Osteocyte (in vitro differentiated cells): ENCODE results near the gene PLK5. TPM values are rescaled to one million over a fixed set of nuclear protein-coding genes. Genes with fewer than 3 reads are reported as not detected.
A peak's percentile ranks its signal among the peaks of the same experiment; 100 is the strongest.

Experiments
- DNase-seq: peaks from one replicate; pipeline ENCODE4 v3.0.0; 2021; ENCODE audit warnings: mixed read lengths; ENCODE audit not compliant: unreplicated experiment; ENCODE audit errors: extremely low spot score
- H3K27ac Mint-ChIP-seq: one replicate; pipeline ENCODE4 v1.8.0; 2021; ENCODE audit warnings: mild to moderate bottlenecking, mixed read lengths; ENCODE audit not compliant: unreplicated experiment
- H3K27me3 Mint-ChIP-seq: one replicate; pipeline ENCODE4 v1.8.0; 2021; ENCODE audit warnings: mixed read lengths; ENCODE audit not compliant: unreplicated experiment
- H3K36me3 Mint-ChIP-seq: one replicate; pipeline ENCODE4 v1.8.0; 2021; ENCODE audit warnings: mixed read lengths; ENCODE audit not compliant: unreplicated experiment
- H3K4me1 Mint-ChIP-seq: one replicate; pipeline ENCODE4 v1.8.0; 2021; ENCODE audit warnings: mixed read lengths; ENCODE audit not compliant: unreplicated experiment
- H3K4me3 Mint-ChIP-seq: one replicate; pipeline ENCODE4 v1.8.0; 2021; ENCODE audit warnings: mild to moderate bottlenecking, moderate library complexity, mixed read lengths; ENCODE audit not compliant: unreplicated experiment
- H3K9me3 Mint-ChIP-seq: one replicate; pipeline ENCODE4 v1.8.0; 2021; ENCODE audit warnings: mixed read lengths; ENCODE audit not compliant: unreplicated experiment
- CTCF ChIP-seq: fragments of 200-600 bp; sonication (generic); IDR thresholded peaks from 2 replicates; pipeline ENCODE4 v1.5.0; 2021; ENCODE audit warnings: antibody characterized with exemption, mild to moderate bottlenecking, moderate library complexity
- total RNA-seq: library from RNA; stranded (reverse); gene quantifications from 2 replicates; pipeline ENCODE4 v1.2.1, GENCODE V29; 2021

Gene PLK5
- total RNA-seq, 1 donor from 2014 or later = 0.54 TPM

GRCh38 chr19:1481224-1481892, 42.5 kb upstream of the PLK5 start:
- no peak for TF ChIP-seq CTCF
- H3K36me3 Mint-ChIP-seq = peaks cover 2% of the 10 kb centered on the region
- no peak for DNase-seq
- peaks cover 17% of the 10 kb centered on the region for H3K4me1 Mint-ChIP-seq
- H3K27me3 Mint-ChIP-seq = no peaks in the 10 kb centered on the region
- no peak overlapping the region for H3K27ac Mint-ChIP-seq
- H3K9me3 Mint-ChIP-seq = no peaks in the 10 kb centered on the region
- no peak overlapping the region for H3K4me3 Mint-ChIP-seq

GRCh38 chr19:1481893-1482360, 42.0 kb upstream of the PLK5 start:
- H3K9me3 Mint-ChIP-seq = no peaks in the 10 kb centered on the region
- no peaks in the 10 kb centered on the region for H3K27me3 Mint-ChIP-seq
- H3K4me3 Mint-ChIP-seq = no peak overlapping the region
- peaks cover 2% of the 10 kb centered on the region for H3K36me3 Mint-ChIP-seq
- no peak for TF ChIP-seq CTCF
- peaks cover 16% of the 10 kb centered on the region for H3K4me1 Mint-ChIP-seq
- H3K27ac Mint-ChIP-seq = no peak overlapping the region
- peak; percentile 83 for DNase-seq

- no peak overlapping the region for H3K4me3 Mint-ChIP-seq
- H3K27me3 Mint-ChIP-seq = no peaks in the 10 kb centered on the region
- no peak overlapping the region for H3K27ac Mint-ChIP-seq
- TF ChIP-seq CTCF = no peak
- peak; percentile 81 for DNase-seq
- peaks cover 12% of the 10 kb centered on the region for H3K4me1 Mint-ChIP-seq
- H3K36me3 Mint-ChIP-seq = peaks cover under 1% of the 10 kb centered on the region
- H3K9me3 Mint-ChIP-seq = no peaks in the 10 kb centered on the region
These were observed 41.3 kb upstream of the PLK5 start for GRCh38 chr19:1482361-1483130.

GRCh38 chr19:1483131-1483978, 40.5 kb upstream of the PLK5 start:
- Mint-ChIP-seq H3K4me3 (no peak overlapping the region), H3K27ac (no peak overlapping the region), H3K9me3 (no peaks in the 10 kb centered on the region), H3K4me1 (peaks cover 5% of the 10 kb centered on the region), H3K36me3 (no peaks in the 10 kb centered on the region), H3K27me3 (no peaks in the 10 kb centered on the region)
- TF ChIP-seq CTCF = no peak
- no peak for DNase-seq
